Kidney epithelial cell (primary cell): Measurements from ENCODE around the gene FAM110D. TPM values are rescaled to one million over a fixed set of nuclear protein-coding genes. Genes with fewer than 3 reads are reported as not detected.

Experiments
- DNase-seq: peaks from one replicate; pipeline ENCODE4 v3.0.0-alpha.2; 2010; ENCODE audit warnings: low read depth
- H3K27me3 ChIP-seq: 2 replicates; pipeline ENCODE4 v1.6.0; 2011; ENCODE audit warnings: low read length; ENCODE audit not compliant: control insufficient read depth, insufficient read depth
- H3K36me3 ChIP-seq: 2 replicates; pipeline ENCODE4 v1.5.1; 2011; ENCODE audit warnings: low read length; ENCODE audit not compliant: control insufficient read depth, insufficient read depth
- H3K4me3 ChIP-seq: 2 replicates; pipeline ENCODE4 v1.5.1; 2011; ENCODE audit warnings: low read depth, mild to moderate bottlenecking, control low read depth, low read length
- total RNA-seq: library from RNA; depleted of rRNA; stranded (reverse); fragments of >200 nt; gene quantifications from 2 replicates; pipeline ENCODE4 v1.2.3, GENCODE V29; 2015
- TF ChIP-seq, protein P1 (sequence below): IDR thresholded peaks from 2 replicates; pipeline ENCODE4 v1.5.1; 2011; ENCODE audit warnings: mild to moderate bottlenecking, moderate library complexity, low read length, control low read depth, inconsistent platforms; ENCODE audit not compliant: insufficient read depth, poor library complexity, severe bottlenecking

Gene FAM110D
- total RNA-seq, 1 donor from 2014 or later = 0.79 TPM

DNA sequence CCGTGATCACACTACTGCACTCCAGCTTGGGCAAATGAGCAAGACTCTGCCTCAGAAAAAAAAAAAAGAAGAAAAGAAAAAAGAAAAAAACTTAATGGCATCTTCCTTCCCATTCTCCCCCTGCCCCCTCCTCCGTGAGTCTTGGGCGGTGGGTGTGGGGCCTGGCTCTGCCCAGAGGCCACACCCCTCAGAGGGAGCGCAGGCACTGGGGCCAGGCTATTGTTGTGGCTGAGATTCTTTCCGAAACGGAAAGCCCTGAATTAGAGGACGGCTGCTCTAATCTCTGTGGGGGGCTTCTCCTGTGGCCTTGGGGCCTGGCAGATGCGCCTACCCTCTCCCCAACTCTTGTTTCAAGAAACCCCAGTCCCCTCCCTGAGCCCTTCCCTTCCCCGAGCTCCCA, 4.1 kb upstream of the FAM110D start:
- Histone ChIP-seq H3K27me3 (peaks cover 19% of the 10 kb centered on the region), H3K4me3 (no peak overlapping the region), H3K36me3 (no peaks in the 10 kb centered on the region)
- DNase-seq = no peak
- TF ChIP-seq, protein P1, sequence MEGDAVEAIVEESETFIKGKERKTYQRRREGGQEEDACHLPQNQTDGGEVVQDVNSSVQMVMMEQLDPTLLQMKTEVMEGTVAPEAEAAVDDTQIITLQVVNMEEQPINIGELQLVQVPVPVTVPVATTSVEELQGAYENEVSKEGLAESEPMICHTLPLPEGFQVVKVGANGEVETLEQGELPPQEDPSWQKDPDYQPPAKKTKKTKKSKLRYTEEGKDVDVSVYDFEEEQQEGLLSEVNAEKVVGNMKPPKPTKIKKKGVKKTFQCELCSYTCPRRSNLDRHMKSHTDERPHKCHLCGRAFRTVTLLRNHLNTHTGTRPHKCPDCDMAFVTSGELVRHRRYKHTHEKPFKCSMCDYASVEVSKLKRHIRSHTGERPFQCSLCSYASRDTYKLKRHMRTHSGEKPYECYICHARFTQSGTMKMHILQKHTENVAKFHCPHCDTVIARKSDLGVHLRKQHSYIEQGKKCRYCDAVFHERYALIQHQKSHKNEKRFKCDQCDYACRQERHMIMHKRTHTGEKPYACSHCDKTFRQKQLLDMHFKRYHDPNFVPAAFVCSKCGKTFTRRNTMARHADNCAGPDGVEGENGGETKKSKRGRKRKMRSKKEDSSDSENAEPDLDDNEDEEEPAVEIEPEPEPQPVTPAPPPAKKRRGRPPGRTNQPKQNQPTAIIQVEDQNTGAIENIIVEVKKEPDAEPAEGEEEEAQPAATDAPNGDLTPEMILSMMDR = no peak

DNA sequence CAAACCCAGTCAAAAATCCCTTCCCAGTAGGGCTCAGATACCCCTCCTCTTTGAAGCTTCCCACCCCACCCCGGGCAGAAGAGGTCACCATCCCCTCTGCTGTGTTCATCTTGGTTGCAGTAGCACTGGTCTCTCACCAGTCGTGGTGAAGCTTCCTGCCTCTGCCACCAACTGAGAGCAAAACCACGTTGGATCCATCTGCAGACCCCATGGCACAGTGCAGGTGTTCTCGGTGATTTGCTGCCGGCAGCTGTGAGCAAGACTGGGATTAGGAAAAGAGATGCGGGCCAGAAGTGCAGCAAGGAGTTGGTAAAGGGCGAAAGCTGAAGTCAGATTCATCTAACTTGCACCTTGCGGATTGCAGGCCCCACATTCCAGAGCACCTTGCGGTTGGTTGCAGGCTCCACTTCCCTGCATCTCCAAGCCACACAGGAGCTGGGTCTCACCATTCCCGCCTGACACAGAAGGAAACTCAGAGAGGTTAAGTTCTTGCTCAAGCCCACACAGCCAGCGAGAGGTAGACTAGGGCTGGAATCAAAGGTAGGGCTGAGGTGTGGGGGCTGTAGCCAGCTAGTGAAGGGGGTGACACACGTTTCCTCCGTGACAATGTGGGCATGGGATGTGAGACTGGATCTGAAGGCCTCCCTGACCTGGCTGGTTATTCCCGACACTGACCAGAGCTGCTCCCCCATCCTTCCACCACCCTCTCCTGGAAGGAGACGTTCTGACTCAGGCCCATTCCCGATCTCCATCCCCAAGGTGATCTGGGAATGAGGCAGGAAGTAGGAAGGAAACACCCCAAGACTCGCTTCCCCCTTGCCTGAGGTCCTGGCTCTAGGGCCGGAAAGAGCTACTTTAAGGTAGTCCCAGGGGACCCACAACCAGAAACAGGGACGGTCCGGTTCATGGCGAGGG, 3.3 kb upstream of the FAM110D start:
- Histone ChIP-seq H3K27me3 (peaks cover 21% of the 10 kb centered on the region), H3K36me3 (no peaks in the 10 kb centered on the region), H3K4me3 (no peak overlapping the region)
- DNase-seq = no peak
- TF ChIP-seq, protein P1 = no peak

DNA sequence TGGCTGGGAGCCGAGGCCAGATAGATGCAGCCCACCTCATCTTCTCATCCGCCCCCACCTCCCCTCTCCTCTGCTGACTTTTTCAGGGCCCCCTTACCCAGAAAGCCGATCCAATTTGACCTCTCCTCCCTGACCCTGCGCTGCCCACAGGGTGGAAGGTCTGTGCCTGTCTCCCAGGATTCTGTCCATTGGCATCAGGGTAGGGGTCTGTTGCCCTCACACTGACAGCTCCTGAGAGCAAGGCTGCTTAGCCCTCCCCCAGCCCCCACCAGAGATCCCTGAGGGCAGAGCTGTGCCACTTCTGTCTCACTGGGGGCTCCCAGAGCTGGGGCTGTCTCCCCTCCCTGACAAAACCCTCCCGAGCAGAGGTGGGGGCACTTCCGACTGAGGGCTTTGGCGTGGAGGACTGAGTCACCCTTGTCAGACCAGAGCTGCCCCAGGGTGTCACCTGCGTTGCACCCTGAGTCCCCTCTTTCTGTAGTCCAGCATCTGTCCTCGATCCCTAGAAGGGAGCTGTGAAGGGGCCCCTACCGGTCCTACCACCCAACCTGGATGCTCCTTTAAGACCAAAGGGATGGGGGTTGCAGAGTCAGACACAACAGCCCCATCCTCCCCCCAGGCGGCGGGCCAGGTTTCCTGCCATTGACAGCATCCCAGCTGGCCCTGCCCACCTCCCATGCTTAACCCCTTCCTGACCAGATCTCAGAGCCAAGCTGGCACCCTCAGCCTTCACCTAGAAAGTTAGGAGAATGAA, 2.4 kb upstream of the FAM110D start:
- Histone ChIP-seq H3K36me3 (no peaks in the 10 kb centered on the region), H3K27me3 (peaks cover 25% of the 10 kb centered on the region), H3K4me3 (no peak overlapping the region)
- no peak for DNase-seq
- TF ChIP-seq, protein P1 = no peak

DNA sequence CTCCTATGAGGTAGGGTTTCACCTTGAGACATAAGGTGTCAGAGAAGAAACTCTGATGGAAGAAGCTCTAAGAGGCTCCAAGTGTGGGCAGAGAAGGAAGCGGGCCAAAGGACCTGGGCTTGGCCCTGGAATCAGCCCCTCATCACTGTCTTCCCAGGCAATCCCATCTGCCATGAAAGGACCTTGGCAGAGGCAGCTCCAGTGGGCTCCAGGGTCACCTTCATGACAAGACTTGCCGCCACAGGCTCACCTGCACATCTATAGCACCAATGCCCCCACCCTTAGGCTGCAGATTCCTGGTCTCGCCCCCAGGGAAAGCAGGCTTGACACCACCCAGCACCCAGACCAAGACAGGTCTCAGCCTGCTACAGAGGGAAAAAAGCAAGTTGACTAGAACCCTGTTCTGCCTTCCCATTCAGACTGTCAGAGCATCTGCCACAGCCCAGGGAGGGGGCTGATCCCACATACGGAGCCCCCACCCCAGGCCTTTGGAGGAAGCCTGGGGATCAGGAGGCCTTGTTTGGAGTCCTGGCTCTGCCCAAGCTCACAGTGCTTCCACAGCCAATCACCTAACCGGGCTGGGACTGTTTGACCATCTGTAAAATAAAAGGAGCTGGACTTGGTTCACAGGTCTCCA, 490 bp upstream of the FAM110D start:
- DNase-seq = no peak
- no peaks in the 10 kb centered on the region for H3K36me3 ChIP-seq
- no peak overlapping the region for H3K4me3 ChIP-seq
- TF ChIP-seq, protein P1 = no peak
- H3K27me3 ChIP-seq = peaks cover 36% of the 10 kb centered on the region

DNA sequence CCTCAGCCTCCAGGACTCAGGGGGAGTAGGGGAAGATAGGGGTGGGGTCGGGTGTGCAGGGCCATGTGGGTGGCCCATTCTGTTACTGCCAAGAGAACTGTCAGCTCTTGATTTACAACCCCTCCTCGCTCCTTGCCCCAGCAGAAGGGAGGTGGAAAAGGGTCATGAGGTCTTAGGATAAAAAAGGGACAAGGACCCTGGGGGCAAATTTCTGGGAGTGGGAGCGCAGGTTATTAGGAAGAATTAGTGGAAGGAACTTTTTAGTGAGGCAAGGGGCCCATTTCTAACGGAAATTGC, 812 bp downstream of the FAM110D start:
- Histone ChIP-seq H3K4me3 (no peak overlapping the region), H3K36me3 (no peaks in the 10 kb centered on the region), H3K27me3 (peaks cover 38% of the 10 kb centered on the region)
- TF ChIP-seq, protein P1 = no peak
- no peak for DNase-seq
